HG02852 (cell line): Measurements from ENCODE around the gene LMBR1.
"Not testable (repeated sequence)": the region's sequence is repeated elsewhere in the genome, so short reads cannot be mapped to it uniquely, and the experiment has no call there.

Source experiments
- ATAC-seq: cut with Tn5 transposase; IDR thresholded peaks from one replicate; pipeline ENCODE4 v1.9.1; 2021; ENCODE audit warnings: mild to moderate bottlenecking, moderate library complexity; ENCODE audit not compliant: unreplicated experiment

LMBR1 gene

GRCh38 chr7:156803656-156804055, 89.3 kb downstream of the LMBR1 start:
- not testable (repeated sequence) for ATAC-seq

GRCh38 chr7:156802214-156802613, 90.8 kb downstream of the LMBR1 start:
- no peak for ATAC-seq

GRCh38 chr7:156795415-156795814, 97.6 kb downstream of the LMBR1 start:
- no peak for ATAC-seq

DNA sequence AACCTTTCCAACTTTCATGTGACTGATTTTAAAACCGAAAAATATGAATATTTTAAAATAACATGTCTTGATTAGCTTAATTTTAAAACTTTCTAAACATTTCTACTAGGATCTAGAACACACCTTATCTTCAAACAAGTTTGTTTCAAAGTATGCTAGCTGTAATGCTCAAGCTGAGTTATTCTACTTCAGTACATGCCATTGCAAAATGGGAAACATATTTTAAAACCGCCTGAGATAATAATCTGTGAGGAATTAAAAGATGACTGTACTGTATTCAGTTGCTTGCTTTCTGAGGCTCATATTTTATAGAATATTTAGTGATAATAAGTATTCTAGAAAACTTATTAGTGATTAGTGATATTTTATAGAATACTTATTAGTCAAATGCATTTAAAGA, 99.6 kb downstream of the LMBR1 start:
- no peak for ATAC-seq

- ATAC-seq: no peak
Observed at GRCh38 chr7:156792611-156793010, 100.4 kb downstream of the LMBR1 start.

- no peak for ATAC-seq
Observed at GRCh38 chr7:156791241-156791640, 101.7 kb downstream of the LMBR1 start.

GRCh38 chr7:156790264-156790663, 102.7 kb downstream of the LMBR1 start:
- no peak for ATAC-seq

DNA sequence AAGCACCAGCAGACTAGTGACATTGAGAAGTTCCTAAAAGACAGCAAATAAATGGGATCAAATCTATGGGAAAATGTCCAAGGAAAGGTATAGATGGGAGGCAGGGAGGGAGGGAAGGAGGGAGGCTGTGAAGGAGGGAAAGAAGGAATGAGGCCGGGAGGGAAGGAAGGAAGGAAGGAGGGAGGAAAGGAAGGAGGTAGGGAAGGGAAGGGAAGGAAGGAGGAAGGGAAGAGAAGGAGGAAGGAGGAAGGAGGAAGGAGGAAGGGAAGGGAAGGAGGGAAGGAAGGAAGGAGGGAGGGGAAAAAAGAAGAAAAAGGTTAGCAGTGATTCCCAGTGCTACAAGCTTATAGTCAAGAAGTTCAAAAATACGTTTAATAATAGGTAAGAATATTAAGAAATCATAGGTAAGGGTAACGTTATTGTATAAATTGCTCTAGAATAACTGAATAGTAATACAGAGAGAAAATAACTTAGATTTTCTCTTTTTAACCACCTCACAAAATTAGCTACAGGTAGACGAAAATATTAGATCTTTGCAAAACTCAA, 106.9 kb downstream of the LMBR1 start:
- no peak for ATAC-seq

DNA sequence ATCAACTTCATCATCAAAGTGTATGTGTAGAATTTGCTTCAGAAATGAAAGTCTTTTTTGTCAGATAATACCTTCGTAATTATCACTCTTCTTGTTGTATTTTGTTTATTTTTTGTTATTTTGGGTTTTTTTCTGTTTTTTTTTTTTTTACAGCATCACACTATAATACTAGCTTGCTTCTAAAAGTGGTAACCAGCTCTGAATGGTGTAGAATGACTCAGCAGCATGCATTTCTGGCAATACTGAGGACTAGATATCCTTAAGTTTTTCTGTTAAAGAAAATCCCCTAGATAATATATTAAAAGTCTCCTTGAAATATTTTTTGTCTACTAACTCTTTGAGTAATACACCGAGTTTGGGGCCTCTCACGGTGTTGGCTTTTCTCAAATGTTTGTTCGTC, 109.1 kb downstream of the LMBR1 start:
- no peak for ATAC-seq

DNA sequence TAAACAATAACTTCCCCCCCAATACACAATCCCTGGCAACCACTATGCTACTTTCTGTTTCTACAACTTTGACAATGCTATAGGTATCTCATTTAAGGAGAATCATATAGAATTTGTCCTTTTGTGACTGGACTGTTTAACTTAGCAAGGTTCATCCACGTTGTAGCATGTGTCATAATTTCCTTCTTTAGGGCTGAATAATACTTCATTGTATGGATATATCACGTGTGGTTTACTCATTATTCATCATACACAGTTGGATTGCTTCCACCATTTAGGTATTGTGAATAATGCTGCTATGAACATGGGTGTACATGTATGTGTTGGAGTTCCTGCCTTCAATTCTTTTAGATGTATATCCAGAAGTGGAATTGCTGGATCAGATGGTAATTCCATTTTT, 111.0 kb downstream of the LMBR1 start:
- ATAC-seq: no peak

GRCh38 chr7:156780724-156781455, 112.1 kb downstream of the LMBR1 start:
- peak; percentile 94 for ATAC-seq

DNA sequence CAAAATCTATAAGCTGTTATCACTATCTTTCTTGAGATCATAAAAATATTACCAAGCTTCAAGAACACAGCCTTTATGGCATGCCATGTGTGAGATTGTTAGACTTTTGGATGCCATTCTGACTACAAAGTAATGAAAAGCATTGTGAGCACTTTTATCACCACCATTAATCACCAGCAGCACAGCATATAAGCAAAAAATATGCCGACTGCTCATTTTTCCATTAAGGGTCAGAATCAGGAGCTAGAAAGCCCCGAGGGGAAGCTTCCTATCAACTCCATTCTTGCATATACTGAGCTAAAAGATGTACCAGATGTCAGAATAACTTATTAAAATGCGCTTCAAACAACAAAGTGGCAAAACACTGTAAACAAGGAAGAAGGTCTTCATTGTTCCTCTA, 114.3 kb downstream of the LMBR1 start:
- ATAC-seq: no peak

GRCh38 chr7:156778201-156778600, 114.8 kb downstream of the LMBR1 start:
- no peak for ATAC-seq

GRCh38 chr7:156777364-156778069, 115.5 kb downstream of the LMBR1 start:
- no peak for ATAC-seq

DNA sequence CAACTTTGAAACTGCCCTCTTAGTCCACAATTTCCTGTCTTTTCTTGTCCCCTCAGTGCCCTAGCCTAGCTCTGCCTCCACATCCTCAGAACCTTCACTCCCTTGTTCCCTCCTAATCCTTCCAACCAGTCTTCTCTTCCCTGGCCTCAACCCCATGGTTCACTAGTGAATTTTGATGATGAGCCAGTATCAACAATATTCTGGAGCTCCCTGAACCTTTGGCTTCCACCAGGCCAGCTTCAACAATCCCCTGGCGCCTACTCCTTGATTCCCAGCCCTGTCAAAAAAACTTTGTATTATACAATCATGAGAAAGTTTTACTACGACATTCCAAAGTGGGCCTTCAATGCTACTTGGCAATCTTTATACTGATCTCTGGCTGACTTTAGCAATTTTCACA, 116.5 kb downstream of the LMBR1 start:
- no peak for ATAC-seq

- no peak for ATAC-seq
Observed at GRCh38 chr7:156773966-156774365, 119.0 kb downstream of the LMBR1 start.

DNA sequence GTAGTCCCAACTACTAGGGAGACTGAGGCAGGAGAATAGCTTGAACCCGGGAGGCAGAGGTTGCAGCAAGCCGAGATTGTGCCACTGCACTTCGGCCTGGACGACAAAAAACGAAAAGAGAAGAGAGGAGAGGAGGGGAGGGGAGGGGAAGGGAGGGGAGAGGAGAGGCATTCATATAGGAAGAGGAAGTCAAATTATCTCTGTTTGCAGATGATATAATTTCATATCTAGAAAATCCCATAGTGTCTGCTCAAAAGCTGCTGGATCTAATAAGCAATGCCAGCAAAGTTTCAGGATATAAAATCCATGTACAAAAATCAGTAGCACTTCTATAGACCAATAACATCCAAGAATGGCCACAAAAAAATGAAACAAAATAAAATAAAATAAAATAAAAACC, 120.3 kb downstream of the LMBR1 start:
- ATAC-seq: no peak

DNA sequence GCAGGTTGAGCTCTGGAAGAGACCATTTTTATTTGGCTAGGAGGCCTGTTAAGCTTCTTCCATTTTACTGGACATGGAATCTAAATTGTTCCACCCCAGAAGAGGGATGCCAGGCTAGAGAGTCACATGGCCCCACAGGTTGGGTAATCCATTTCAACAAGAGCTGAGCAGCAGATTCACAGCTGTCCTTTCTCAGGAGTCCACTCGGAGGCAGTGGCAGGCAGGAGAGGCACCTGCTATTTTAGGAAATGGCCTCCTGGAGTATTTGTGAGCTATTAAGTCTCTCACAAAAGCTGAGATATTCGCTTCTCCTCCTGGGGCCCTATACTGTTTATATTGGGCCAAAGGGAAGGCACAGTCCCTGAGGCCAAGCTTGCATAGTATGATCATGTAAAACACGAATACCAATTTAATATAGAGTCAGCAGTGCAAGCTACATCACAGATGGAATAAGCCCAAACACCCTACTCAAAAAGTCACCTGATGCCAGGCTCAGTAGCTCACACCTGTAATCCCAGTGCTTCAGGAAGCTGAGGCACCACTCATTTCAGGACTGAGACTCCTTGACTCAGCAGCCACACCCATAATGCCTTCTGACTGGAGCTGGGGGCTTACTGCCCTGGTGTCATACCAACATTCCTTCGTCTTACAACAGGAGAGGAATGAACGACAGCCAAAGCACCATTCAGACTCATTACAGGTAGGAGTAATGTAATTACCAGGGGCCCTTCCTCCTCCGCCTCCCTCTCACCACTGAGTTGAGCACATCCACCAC, 124.1 kb downstream of the LMBR1 start:
- peak; percentile 59 for ATAC-seq

DNA sequence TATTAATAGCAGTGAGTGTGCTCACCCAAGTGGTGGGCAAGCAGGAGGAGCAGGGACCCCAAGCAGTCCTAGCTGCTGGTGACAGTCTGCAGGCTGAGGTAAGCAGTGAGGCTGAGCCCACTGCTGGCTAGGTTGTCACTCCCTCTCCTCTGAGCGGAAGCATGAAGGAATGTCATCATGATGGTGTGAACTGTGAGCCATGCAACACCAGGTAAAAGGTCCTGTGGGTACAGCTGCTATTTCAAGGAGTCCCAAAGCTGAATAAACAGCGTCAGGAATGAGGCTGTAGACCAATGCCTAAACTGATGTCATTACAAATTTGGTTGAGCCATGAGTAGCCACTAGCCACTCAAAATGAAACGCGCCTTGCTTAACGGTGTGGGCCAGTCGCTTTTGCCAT, 126.3 kb downstream of the LMBR1 start:
- no peak for ATAC-seq

- ATAC-seq: no peak
Observed at GRCh38 chr7:156765901-156766656, 126.9 kb downstream of the LMBR1 start.

GRCh38 chr7:156764766-156765165, 128.2 kb downstream of the LMBR1 start:
- no peak for ATAC-seq
